ENCODE measurements around the gene ACTL8.
"Not testable (repeated sequence)": the region's sequence is repeated elsewhere in the genome, so short reads cannot be mapped to it uniquely, and the experiment has no call there.

Gene ACTL8

DNA sequence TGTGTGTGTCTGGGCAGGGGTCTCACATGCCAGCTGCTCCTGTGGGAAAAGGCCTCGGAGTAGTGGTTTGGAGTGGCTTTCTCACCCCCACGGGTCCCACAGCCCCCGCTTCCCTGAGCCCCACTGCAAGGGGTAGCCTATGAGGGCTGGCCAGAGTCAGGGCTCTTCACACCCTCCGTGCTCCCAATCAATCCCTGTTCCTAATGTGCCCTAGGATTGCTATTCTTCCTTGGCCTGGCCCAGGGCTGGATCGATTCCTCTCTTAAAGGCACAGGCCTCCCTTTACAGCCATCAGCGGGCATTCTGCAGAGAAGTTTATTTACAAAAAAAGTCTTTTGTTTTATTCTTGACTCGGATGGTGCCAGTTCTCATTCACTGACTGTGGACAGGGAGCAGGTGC is 19.3 kb upstream of the ACTL8 start:
- no peak for DNase-seq

GRCh38 chr1:17736625-17737024 is 18.5 kb upstream of the ACTL8 start:
- DNase-seq = no peak

GRCh38 chr1:17739050-17739449 is 16.1 kb upstream of the ACTL8 start:
- no peak for DNase-seq

GRCh38 chr1:17741052-17741451 is 14.1 kb upstream of the ACTL8 start:
- no peak for DNase-seq

DNA sequence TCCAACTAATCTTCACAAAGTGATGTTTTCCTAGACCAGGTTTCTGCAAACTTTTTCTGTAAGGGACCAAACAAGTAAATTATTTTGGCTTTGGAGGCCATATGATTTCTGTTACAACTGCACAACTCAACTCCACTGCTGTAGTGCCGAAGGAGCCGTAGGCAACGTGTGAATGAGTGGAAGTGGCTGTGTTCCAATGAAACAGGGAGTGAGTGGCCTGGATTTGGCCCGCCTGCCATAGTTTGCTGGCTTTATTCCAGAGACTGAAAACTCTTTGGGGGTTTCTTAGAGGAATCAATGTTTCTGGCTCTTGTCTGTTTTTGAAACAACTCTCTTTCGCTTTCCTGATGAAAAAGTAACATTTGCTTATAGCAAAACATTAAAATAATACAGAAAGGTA is 12.6 kb upstream of the ACTL8 start:
- DNase-seq = no peak

- DNase-seq = no peak
Observed at GRCh38 chr1:17743008-17743647, 12.0 kb upstream of the ACTL8 start.

GRCh38 chr1:17743925-17744324 is 11.2 kb upstream of the ACTL8 start:
- DNase-seq = no peak

DNA sequence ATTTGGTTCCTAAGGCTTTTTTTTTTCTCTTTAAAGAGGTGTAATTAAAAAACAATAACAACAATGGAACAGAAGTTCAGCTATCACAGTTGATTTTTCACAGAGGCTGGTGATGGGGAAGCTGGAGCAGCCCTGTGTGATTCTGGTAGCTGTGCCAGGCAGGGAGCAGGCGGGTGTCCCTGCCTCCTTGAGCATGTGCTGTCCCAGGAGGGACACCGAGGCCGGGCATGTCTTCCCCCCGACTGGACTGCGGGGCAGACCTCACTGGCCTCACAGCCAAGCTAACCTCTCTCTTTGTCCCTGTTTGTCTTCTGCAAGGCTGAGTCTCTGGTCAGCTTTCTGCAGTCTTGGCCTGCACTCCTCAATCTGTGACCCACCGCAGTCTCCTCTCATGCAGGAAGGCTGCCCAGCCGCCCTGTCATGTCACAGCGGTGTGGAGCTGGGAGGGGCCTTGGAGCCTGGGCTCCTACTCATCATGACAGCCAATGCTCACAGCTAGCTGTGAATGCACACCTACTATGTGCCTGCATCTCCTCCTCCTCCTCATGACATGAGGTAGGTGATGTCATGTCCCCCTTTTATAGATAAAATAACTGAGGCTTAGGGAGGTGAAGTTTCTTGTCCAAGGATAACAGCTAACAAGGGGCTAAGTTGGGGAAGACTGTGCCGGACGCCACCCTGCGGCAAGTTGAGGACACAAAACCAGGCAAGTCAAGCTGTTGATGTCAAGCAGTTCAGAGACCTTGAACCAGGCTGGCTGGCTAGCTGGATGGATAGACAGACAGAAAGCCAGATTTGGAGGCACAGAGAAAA is 10.3 kb upstream of the ACTL8 start:
- DNase-seq = no peak

DNA sequence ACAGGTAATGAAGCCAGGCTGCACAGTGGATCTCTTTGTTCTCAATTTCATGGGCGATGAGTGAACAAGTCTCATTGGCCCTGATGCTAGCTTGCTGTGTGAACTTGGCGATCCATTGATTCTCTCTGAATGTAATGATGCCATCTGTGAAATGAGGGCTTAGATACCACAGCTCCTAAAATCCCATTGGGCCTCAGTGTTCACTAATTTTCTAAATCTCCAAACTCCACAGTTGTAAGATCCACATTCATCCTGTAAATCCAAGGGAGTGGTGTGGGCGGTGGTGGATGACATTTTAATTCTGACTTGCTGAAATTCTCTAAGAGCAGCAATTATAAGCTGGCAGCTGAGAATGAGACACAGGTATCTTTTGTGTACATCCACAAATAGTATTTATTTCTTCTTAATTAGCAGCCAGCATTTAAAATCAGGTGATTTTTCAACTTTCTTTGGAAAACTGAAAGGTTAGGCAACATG is 9.6 kb upstream of the ACTL8 start:
- no peak for DNase-seq

DNA sequence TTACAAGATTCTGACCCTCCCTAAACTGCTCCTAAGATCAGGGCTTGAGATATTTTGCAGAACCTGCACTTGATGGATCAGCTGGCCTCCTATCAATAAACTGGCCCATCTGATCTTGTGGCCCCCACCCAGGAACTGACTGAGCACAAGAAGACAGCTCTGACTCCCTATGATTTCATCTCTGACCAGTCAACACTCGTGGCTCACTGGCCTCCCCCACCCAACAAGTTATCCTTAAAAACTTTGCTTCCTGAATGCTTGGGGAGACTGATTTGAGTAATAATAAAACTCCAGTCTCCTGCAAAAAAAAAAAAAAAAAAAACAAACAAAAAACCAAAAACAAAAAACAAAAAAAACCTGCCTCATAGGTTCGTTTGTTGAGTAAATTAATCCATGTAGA is 8.9 kb upstream of the ACTL8 start:
- not testable (repeated sequence) for DNase-seq

GRCh38 chr1:17746920-17747319 is 8.2 kb upstream of the ACTL8 start:
- DNase-seq = no peak

DNA sequence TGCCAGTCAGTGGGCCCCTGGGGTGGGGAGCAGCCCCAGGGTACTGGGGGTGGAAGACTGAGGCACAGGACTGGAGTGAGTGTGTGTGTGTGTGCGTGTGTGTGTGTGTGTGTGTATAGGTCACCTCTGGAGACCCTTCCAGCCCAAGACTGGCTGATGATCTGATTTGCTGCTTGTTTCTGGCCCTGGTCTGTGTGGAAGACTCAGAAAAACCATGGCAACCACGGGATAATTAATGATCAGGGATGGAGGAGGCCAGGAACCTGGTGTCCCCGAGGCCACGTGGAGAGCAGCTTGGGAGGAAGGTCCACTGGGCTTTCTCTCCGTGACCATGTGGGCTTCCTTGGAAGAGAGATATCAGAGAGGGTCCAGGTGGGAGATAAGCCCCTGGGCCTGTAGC is 4.8 kb upstream of the ACTL8 start:
- DNase-seq = no peak

- DNase-seq = no peak
Observed at GRCh38 chr1:17752356-17752755, 2.8 kb upstream of the ACTL8 start.

GRCh38 chr1:17757426-17757825 is 2.3 kb downstream of the ACTL8 start:
- DNase-seq = no peak

DNA sequence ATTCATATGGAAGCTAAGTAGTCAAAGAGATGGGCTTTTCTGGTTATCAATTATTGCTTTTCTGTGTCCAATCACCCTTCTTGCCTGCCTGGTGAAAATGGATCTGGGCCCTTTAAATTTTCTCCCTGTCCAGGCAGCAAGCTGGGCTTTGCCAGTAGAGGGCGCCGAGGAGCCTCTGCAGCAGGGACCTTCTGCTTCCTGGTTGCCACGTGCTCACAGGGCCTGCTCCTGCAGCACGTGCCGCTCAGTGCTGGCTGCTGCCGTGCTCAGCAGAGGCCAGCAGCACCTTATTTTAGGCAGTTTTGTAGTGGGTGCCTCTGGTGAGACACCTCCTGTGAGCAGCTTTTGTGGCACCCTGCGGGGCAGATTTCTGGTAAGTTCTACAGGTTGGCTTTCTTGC is 4.0 kb downstream of the ACTL8 start:
- no peak for DNase-seq

DNA sequence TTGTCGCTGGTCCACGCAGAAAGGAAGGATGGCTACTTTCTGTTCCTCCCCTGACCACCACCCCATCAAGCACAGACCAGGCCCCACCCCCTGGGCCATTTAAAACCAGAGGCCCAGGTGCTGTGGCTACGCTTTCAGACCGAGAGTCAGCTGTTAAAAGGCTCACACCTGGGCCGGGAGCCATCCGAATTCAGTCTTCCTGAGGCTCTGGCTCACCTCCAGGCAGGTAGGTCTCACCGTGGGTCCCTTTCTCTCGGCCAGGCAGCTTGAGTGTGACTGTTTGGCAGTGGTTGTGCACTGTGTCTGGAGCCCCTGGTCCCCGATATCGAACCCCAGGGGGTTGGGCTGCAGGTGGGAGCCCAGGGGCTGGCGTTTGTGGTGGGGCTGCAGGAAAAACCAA is 7.2 kb downstream of the ACTL8 start:
- DNase-seq = no peak

DNA sequence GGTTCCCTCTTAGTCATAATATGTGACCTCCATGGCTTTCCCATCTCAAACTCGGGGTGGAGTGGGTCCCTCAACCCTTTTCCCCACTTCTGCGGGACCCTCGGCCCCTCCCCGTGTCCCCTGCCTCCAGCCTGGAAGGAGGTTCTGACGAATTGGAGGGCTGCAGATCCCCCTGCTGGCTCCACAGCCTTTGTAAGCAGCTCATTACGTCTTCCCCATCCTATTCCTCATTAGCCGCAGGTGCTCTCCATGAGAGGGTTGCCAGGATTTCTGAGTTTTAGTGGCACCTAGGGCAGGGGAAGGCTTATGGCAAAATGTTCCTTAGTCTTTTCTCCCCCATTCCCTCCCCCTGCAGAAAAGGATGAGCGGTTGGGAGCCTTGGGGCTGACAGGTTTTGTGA is 8.3 kb downstream of the ACTL8 start:
- DNase-seq = no peak

DNA sequence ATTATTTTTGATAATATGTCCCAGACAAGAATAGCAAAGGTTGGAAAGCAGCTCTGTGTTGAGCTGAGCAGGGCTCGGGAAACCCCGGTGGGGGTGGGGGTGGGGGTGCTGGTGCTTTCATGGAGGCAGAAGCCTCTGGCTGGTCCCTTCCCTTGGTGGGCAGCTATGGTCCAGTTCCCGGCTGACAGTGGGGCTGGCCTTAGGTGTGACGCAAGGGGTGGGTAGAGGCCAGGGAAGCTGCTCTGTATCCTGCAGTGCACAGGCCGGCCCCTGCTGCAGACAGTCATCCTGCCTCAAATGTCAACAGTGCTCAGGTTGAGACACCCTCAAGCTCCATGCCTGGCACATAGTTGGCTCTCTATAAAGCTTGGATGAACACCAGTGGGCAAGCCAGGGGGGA is 8.9 kb downstream of the ACTL8 start:
- no peak for DNase-seq

DNA sequence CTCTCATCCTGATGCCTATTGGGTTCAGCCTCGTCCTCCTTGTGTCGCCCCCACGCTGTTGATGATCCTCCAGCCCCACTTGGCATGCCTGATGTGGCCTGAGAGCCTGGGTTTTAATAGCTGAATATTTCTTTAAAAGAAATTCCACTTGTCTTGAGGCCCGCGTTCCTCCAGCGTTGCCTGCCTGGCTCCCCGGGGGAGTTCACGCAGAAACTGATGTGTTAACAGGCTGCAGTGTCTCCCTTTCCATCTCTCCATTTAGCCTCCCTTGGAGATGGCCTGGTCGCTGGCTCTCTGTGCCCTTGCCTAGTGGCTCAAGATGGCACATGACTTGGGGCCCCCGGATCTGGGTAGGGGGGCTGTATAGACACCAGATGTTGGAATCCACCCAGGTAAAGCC is 9.5 kb downstream of the ACTL8 start:
- DNase-seq = no peak

DNA sequence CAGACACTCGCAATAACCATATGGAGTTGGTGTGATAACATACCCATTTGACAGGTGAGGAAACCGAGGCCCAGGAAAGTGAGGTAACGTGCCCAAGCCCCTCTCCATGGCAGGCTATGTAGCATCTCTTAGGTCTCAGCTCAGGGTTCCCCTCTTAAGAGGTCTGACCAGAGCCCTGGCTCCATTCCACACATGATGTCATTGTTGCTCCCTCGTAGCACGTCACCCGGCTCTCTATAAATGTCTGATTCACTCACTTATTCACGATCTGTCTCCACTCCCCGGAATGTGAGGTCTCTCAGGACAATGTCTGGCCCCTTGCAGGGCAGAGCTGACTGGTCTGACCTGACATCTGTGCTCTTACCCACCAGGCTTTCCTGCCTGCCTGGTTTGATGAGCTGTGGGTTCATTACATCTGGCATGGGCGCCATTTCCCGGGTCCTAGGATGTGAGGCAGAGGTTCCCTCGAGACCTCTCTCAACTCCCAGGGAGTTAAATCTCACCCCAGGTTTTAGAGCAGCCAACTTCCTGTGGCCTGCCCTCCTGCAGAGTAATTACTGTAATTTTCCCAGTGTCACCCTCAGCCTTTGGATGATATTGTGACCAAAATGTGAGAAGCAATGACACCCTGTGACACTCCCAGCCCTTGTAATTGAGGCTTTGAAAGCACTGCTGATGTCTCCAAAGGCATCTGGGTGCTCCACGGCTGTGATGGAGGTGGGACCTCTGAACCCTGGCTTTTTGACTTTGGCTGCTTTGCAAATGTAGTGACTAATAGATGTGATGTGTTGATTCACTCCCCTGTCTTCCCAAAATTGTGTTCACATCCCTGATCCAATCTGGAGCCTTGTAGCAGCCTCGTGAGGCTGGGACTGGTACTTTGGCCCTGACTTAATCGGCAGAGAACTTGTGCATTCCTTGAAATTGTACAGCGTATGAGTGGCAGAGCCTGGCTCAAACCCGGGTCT is 10.6 kb downstream of the ACTL8 start:
- no peak for DNase-seq

DNA sequence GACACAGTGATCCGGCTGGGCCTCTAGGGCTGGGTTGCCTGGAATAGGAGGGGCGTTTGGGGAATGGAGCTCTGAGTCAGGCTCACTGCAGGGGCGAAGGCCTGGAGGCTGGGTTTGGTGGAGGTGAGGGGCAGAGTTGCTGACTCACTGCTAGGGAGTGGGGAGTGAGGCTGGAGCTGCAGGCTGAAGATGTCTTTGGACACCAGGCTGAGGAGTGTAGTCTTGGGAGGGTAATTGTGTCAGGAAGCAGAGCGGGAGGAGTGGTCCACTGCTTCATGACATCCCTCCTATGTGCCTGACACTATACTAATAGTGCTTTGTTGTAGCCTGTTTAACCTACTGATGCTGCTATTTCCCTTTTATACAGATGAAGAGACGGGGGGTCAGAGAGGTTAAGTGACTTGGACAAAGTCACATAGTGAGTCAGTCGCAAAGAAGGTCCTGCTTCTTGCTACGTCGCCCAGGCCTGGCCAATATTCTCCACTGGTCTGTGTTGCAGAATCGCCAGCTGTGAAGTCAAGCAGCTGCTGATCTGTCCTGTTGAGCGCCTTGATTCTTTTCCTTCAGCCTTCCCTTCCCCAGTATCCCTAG is 13.6 kb downstream of the ACTL8 start:
- no peak for DNase-seq

- no peak for DNase-seq
Observed at GRCh38 chr1:17770983-17771382, 15.8 kb downstream of the ACTL8 start.

GRCh38 chr1:17772615-17773212 is 17.6 kb downstream of the ACTL8 start:
- DNase-seq = no peak
